ENCODE measurements around the gene VPS26C.
"Not testable (repeated sequence)": the region's sequence is repeated elsewhere in the genome, so short reads cannot be mapped to it uniquely, and the experiment has no call there.

Gene VPS26C

GRCh38 chr21:37231671-37232070 lies 35.5 kb downstream of the VPS26C start:
- no peak for DNase-seq (ENCODE audit: low read depth in 2 of 3, low spot score in 2 of 3)

DNA sequence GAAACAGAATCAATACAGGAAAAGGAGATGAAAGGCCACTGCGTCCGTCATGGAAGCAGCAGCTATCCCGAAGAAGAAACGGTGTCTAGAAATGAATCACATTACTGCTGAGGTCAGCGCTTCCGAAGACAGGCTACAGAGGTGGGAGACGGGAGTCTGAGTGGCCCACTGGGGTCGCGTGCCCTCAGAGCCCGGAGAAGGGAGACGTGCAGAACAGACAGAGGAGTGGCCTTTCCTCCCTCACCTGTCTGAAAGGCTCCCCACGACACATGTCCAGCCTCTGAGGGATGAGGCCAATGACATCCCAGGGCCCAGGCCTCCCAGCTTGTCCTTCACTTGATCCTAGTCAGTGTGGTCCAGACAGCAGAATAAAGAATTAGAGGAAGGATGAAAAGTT lies 35.9 kb downstream of the VPS26C start:
- no peak for DNase-seq (ENCODE audit: low read depth in 2 of 3, low spot score in 2 of 3)

DNA sequence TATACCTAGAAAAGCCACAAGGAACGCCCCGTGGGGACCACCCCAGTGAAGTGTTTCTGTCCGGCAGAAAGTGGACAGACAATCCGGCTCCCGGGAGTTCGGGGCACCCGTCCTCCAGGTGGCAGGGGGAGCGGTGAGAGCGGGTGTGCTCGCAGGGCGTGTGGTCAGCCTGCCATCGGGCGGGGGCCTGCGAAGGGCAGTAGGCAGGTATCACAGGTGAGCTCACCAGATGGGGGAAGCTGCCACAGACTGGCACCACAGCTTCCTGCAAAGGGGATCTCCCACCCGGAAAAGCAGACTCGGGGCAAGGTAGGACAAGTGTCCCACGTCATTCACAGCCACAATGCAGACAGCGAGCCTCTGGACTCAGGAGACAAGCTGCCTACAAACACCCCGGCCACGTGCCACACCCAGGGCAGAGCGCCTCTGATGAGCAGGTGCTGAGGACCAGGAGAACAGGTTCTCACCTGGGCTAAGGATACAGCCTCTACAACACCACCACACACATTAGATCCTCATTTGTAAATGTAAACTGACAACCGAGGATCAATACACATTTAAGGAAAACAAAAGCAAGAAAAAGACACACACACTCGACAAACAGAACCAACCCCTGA lies 36.4 kb downstream of the VPS26C start:
- no peak for DNase-seq (ENCODE audit: low read depth in 2 of 3, low spot score in 2 of 3)

GRCh38 chr21:37228003-37228400 lies 39.1 kb downstream of the VPS26C start:
- DNase-seq (ENCODE audit: low read depth in 2 of 3, low spot score in 2 of 3), result no peak

- DNase-seq (ENCODE audit: low read depth in 2 of 3, low spot score in 2 of 3), result no peak
These were observed 39.8 kb downstream of the VPS26C start for GRCh38 chr21:37227071-37228002.

DNA sequence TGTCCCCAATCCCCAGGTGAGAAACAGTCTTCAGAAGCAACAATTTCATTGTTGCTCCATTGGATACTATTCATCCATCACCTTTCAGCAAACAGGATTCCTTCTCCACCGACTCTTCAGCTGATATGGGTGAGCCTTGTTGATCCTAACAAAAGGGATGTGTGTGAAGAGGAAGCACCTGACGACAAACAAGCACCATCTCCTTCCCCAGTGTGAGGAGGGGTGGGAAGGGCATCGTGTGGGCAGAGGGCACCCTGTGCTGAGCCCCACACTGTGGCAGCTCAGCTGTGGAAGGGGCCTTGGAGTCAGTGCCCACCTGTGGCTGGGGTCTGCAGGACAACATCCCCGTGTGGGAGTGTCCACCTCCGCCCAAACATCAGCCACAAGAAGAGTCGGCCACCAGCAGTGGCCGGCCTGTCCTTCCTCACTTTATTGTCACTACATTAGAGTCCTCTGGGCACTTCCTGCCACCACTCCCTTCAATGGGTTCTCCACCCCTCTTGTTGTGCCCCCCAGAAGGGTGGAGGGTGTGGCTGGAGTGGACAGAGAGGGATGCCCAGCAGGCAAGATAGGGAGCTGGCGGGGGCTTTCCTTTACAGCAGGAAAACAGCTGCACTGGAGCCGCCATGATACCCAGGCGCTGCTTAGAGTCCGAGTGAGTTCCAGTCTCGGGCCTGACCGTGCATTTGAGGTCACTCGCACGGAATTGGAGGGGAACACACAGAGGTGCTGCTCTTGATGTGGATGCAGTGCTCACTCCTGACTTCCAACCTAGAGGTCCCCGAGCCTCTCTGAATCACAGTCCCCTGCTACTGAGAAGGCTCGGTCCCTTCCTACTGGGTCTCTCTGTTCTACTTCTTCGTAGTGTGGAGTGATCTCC lies 40.9 kb downstream of the VPS26C start:
- DNase-seq (ENCODE audit: low read depth in 2 of 3, low spot score in 2 of 3), result no peak

GRCh38 chr21:37224861-37225839 lies 42.0 kb downstream of the VPS26C start:
- peak; percentile 27 to 45 (median 34) for DNase-seq (ENCODE audit: low read depth in 2 of 3, low spot score in 2 of 3)

GRCh38 chr21:37223804-37224345 lies 43.3 kb downstream of the VPS26C start:
- DNase-seq (ENCODE audit: low read depth in 2 of 3, low spot score in 2 of 3), result no peak

DNA sequence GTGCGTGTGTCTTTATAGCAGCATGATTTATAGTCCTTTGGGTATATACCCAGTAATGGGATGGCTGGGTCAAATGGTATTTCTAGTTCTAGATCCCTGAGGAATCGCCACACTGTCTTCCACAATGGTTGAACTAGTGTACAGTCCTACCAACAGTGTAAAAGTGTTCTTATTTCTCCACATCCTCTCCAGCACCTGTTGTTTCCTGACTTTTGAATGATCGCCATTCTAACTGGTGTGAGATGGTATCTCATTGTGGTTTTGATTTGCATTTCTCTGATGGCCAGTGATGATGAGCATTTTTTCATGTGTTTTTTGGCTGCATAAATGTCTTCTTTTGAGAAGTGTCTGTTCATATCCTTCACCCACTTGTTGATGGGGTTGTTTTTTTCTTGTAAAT lies 44.9 kb downstream of the VPS26C start:
- DNase-seq (ENCODE audit: low read depth in 2 of 3, low spot score in 2 of 3), result not testable (repeated sequence)

DNA sequence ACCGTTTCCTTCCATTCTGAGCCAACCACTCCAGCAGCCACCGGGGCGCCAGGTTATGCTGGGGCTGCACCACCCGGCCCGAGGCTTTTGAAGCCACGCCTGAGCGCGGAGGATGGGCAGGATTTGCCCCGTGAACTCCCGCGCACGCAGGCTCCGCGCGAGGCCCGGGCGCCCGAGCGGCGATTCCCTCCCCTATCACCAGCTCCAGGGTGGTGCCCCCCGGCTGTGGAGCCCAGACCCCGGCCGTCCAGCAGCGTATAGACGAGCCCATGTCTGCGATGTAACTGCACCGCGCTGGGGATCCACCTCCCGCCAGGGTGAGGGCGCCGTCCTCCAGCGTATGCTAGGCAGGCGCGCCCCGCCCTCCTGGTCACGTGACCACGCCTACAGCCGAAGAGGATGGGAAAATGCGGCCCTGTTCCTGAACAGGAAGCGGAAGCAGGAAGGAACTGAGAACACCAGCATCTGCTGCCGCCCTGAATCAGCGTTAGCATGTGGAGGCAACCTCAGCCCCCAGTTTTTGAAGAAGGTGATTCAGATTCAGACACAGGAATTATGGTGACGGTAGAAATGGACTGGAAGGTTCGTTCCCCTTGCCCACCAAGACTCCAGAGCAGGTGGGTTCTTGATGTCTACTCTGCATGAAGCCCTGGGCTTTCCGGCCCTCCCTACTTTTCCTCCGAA lies 46.0 kb downstream of the VPS26C start:
- peak; percentile 90 to 93 (median 90) for DNase-seq (ENCODE audit: low read depth in 2 of 3, low spot score in 2 of 3)

GRCh38 chr21:37220433-37220980 lies 46.6 kb downstream of the VPS26C start:
- peak in 2 of 3 experiments; percentile 14 to 17 for DNase-seq (ENCODE audit: low read depth in 2 of 3, low spot score in 2 of 3)

DNA sequence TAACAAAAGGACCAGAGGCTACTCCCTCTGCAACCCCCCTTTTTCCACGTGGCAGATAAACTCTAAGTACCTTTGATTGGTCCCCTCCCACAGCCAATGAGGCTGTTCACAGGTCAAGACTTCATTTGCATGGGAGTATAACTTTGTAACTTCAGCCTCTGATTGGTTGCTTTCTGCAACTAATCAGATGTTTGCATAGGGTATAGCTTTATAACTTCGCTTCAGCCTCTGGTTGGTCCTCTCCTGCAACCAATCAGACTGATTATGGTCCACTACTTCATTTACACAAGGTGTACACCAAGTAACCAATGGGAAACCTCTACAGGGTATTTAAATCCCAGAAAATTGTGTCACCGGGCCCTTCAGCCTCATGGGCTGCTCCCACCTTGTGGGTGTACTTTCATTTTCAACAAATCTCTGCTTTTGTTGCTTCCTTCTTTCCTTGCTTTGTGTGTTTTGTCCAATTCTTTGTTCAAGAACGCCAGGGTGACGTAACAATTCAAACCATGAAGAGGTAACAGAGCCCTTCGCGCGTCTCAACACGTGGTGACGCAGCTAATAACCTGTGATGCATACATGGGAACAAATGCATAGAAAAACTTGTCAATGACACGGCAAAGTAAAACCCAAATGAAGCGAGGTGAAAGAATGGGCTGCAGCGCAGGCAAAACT lies 47.2 kb downstream of the VPS26C start:
- no peak for DNase-seq (ENCODE audit: low read depth in 2 of 3, low spot score in 2 of 3)

DNA sequence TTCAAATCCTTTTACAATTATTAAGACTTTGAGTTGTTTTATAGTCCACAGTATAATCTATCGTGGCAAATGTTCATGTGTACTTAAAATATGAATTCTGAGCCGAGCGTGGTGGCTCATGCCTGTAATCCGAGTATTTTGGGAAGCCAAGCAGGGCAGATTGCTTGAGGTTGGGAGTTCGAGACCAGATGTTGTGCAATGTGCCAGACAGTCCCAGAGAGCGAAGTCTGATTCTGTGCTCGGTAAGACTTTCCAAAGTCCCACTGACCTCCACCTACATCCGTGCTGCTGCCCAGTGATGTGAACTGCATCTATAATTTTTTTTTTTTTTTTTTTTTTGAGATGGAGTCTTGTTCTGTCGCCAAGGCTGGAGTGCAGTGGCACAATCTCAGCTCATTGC lies 52.2 kb downstream of the VPS26C start:
- no peak for DNase-seq (ENCODE audit: low read depth in 2 of 3, low spot score in 2 of 3)

DNA sequence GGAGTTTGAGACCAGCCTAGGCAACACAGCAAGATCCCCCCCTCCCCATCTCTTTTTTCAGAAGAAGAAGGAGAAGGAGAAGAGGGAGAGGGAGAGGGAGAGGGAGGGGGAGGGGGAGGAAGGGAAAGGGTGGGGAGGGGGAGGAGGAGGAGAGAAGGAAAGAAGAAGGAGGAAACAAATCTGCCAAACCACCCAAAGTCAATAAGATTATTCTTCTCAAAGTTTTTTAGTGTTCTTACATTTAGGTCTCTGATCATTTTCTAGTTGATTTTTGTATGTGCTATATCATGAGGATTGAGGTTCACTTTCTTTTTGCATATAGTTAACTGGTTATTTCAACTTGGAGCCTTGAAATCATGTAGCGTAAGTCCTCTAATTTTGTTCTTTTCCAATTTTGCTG lies 56.3 kb downstream of the VPS26C start:
- no peak for DNase-seq (ENCODE audit: low read depth in 2 of 3, low spot score in 2 of 3)

DNA sequence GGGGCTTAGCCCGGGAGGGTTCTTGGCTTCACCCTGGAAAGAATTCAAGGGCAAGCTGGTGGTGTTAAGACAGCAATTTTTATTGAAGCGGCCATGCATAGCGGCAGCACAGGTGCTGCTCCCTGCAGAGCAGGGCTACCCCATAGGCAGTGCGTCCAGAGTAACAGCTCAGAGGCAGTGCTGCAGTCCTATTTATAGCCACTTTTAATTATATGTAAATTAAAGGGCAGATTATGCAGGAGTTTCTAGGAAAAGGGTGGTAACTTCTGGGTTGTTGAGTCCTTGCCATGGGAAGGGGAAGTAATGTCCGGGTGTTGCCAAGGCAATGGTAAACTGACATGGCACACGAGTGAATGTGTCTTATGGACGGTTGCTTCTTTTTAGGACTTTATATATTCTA lies 57.0 kb downstream of the VPS26C start:
- DNase-seq (ENCODE audit: low read depth in 2 of 3, low spot score in 2 of 3), result no peak

- no peak for DNase-seq (ENCODE audit: low read depth in 2 of 3, low spot score in 2 of 3)
These were observed 58.4 kb downstream of the VPS26C start for GRCh38 chr21:37208741-37209225.

- DNase-seq (ENCODE audit: low read depth in 2 of 3, low spot score in 2 of 3), result no peak
These were observed 58.9 kb downstream of the VPS26C start for GRCh38 chr21:37208056-37208721.

- DNase-seq (ENCODE audit: low read depth in 2 of 3, low spot score in 2 of 3), result no peak
These were observed 59.6 kb downstream of the VPS26C start for GRCh38 chr21:37207441-37208009.
